K562 (cell line): ENCODE data around the gene BRWD1. TPM values are rescaled to one million over a fixed set of nuclear protein-coding genes. Genes with fewer than 3 reads are reported as not detected.

Experiments
- ATAC-seq: fragments of 200-7000 bp; cut with Tn5 transposase; 3 replicates; pipeline ENCODE4 v1.9.1; 2020; ENCODE audit warnings: moderate library complexity
- BruUV-seq: library from RNA; stranded (reverse); fragments of 400-500 nt; replicated peaks from 2 replicates; lab custom pipeline; 2021; lab: Mats Ljungman, UMichigan
- CTCF ChIA-PET: fragments of 300-600 bp; formaldehyde crosslinking; extraction: SDS; loops from one replicate; lab custom pipeline; 2021; ENCODE audit warnings: low intra/inter-chr PET ratio; lab: Yijun Ruan, JAX
- POLR2A ChIA-PET: fragments of 300-600, 350-650 bp; sonication (Branson Sonifier 250); formaldehyde crosslinking; extraction: SDS; loops from one replicate; lab custom pipeline; 2021; ENCODE audit warnings: antibody characterized with exemption, inconsistent platforms; lab: Yijun Ruan, JAX
- DNase-seq, 4 experiments: peaks; one replicate each; pipeline versions ENCODE4 v3.0.0 to v3.0.0-alpha.2; 2011 to 2018; ENCODE audit warnings: low spot score in 3 of 4, mixed read lengths in 3 of 4; ENCODE audit errors: extremely low read depth in 1 of 4
- FAIRE-seq: peaks from 2 replicates; lab custom pipeline; 2011; peaks lifted over from hg19 to GRCh38; lab: Jason Lieb, UNC
- H2AFZ ChIP-seq: 2 replicates; pipeline ENCODE4 v1.6.0; 2011; ENCODE audit warnings: low read depth, low read length, control low read depth, inconsistent platforms
- H3K27ac ChIP-seq: fragments of 200-600 bp; 3 replicates; pipeline ENCODE4 v1.8.0; 2011; ENCODE audit warnings: low read depth, mild to moderate bottlenecking, control low read depth, inconsistent platforms, low read length, moderate library complexity, mixed read lengths; ENCODE audit errors: extremely low read depth
- H3K27me3 ChIP-seq, 2 experiments: fragments of 300-600 bp in 1 of 2; 2 replicates in 1 of 2; 3 replicates in 1 of 2; pipeline versions ENCODE4 v1.6.0 to v1.8.0; 2011; ENCODE audit warnings: inconsistent platforms in 2 of 2, low read length in 2 of 2, mild to moderate bottlenecking in 1 of 2, mixed read lengths in 1 of 2, moderate library complexity in 1 of 2; ENCODE audit not compliant: control insufficient read depth in 2 of 2, insufficient read depth in 2 of 2
- H3K36me3 ChIP-seq: fragments of 300-600 bp; 3 replicates; pipeline ENCODE4 v1.8.0; 2011; ENCODE audit warnings: mild to moderate bottlenecking, low read length, inconsistent platforms; ENCODE audit not compliant: control insufficient read depth, insufficient read depth
- H3K4me1 ChIP-seq, 2 experiments: fragments of 200-600 bp in 1 of 2; replicated peaks in 1 of 2; 2 replicates in 1 of 2; 3 replicates in 1 of 2; pipeline versions ENCODE4 v1.5.1 to v1.8.0; 2011; ENCODE audit warnings: inconsistent platforms in 2 of 2, low read length in 2 of 2, mild to moderate bottlenecking in 1 of 2, mixed read lengths in 1 of 2, moderate library complexity in 1 of 2; ENCODE audit not compliant: control insufficient read depth in 2 of 2, insufficient read depth in 2 of 2
- H3K4me2 ChIP-seq: 2 replicates; pipeline ENCODE4 v1.6.1; 2011; ENCODE audit warnings: low read length, control low read depth, inconsistent platforms, mixed read lengths; ENCODE audit not compliant: insufficient read depth
- H3K4me3 ChIP-seq: fragments of 200-600 bp; sonication (generic), shearing (Covaris generic); 2 replicates; pipeline ENCODE4 v1.5.1; 2016; ENCODE audit warnings: control low read depth, inconsistent platforms
- H3K79me2 ChIP-seq: fragments of 200-600 bp; 3 replicates; pipeline ENCODE4 v1.8.0; 2011; ENCODE audit warnings: low read length, inconsistent platforms; ENCODE audit not compliant: control insufficient read depth, insufficient read depth
- H3K9ac ChIP-seq, 2 experiments: 2 replicates each; pipeline versions ENCODE4 v1.6.0 to v1.6.1; 2011; ENCODE audit warnings: low read depth in 2 of 2, low read length in 2 of 2, control low read depth in 1 of 2, inconsistent platforms in 1 of 2, mild to moderate bottlenecking in 1 of 2, mixed read lengths in 1 of 2; ENCODE audit not compliant: insufficient read depth in 1 of 2
- H3K9me1 ChIP-seq: one replicate; pipeline ENCODE4 v1.6.0; 2011; ENCODE audit warnings: inconsistent platforms, mild to moderate bottlenecking, low read length, moderate library complexity; ENCODE audit not compliant: control insufficient read depth, insufficient read depth
- H3K9me3 ChIP-seq: replicated peaks from 2 replicates; pipeline ENCODE4 v1.5.1; 2011; ENCODE audit warnings: low read depth, low read length, inconsistent platforms; ENCODE audit not compliant: control insufficient read depth, insufficient read depth
- H4K20me1 ChIP-seq: replicated peaks from 2 replicates; pipeline ENCODE4 v1.6.1; 2011; ENCODE audit warnings: low read length, inconsistent platforms, mixed read lengths; ENCODE audit not compliant: control insufficient read depth, insufficient read depth
- ARID1B ChIP-seq: fragments of 450-650 bp; IDR thresholded peaks from 2 replicates; pipeline ENCODE4 v1.6.1; 2016; ENCODE audit warnings: antibody characterized with exemption, mild to moderate bottlenecking, inconsistent platforms
- ATF3 ChIP-seq, 2 experiments: fragments of 450-650 bp in 1 of 2; sonication (generic) in 1 of 2; formaldehyde crosslinking in 1 of 2; IDR thresholded peaks in 1 of 2; conservative IDR thresholded peaks in 1 of 2; 2 replicates each; pipeline versions ENCODE4 v1.6.1 to v1.8.1; 2016 to 2023; ENCODE audit warnings: mild to moderate bottlenecking in 2 of 2, moderate library complexity in 2 of 2, inconsistent platforms in 1 of 2, missing genetic modification reagents in 1 of 2
- ATF6 ChIP-seq: sonication (generic); formaldehyde crosslinking; IDR thresholded peaks from 2 replicates; pipeline ENCODE4 v1.4.0; 2020; ENCODE audit warnings: mild to moderate bottlenecking, missing genetic modification reagents
- ATF7 ChIP-seq: fragments of 450-650 bp; IDR thresholded peaks from 2 replicates; pipeline ENCODE4 v1.7.1; 2014; ENCODE audit warnings: mild to moderate bottlenecking, moderate library complexity
- CEBPB ChIP-seq: fragments of 450-650 bp; IDR thresholded peaks from 2 replicates; pipeline ENCODE4 v1.6.1; 2016; ENCODE audit warnings: missing genetic modification characterization, missing compliant biosample characterization
- DACH1 ChIP-seq: fragments of 450-650 bp; IDR thresholded peaks from 2 replicates; pipeline ENCODE4 v1.6.1; 2018; ENCODE audit not compliant: partially characterized antibody
- DMBX1 ChIP-seq: fragments of 250-450 bp; sonication (Bioruptor Pico); IDR thresholded peaks from 2 replicates; pipeline ENCODE4 v1.8.0; 2022; ENCODE audit warnings: inconsistent platforms, mild to moderate bottlenecking, moderate library complexity, borderline replicate concordance
- HDAC8 ChIP-seq: fragments of 450-650 bp; IDR thresholded peaks from 2 replicates; pipeline ENCODE4 v1.6.1; 2016; ENCODE audit warnings: mild to moderate bottlenecking, missing genetic modification characterization, moderate library complexity, missing compliant biosample characterization
- JUNB ChIP-seq: fragments of 450-650 bp; formaldehyde crosslinking; conservative IDR thresholded peaks from 2 replicates; pipeline ENCODE4 v1.4.0; 2020; ENCODE audit warnings: mild to moderate bottlenecking
- KLF16 ChIP-seq: IDR thresholded peaks from 2 replicates; pipeline ENCODE4 v1.6.1; 2016; ENCODE audit warnings: antibody characterized with exemption
- MEF2D ChIP-seq: conservative IDR thresholded peaks from 2 replicates; pipeline ENCODE4 v1.6.1; 2016; ENCODE audit warnings: low read depth, missing genetic modification characterization, missing compliant biosample characterization
- POLR2H ChIP-seq: IDR thresholded peaks from 2 replicates; pipeline ENCODE4 v1.6.1; 2016; ENCODE audit warnings: missing genetic modification characterization, low read depth, mild to moderate bottlenecking, control low read depth, missing compliant biosample characterization, moderate library complexity
- SOX6 ChIP-seq: fragments of 450-650 bp; IDR thresholded peaks from 2 replicates; pipeline ENCODE4 v1.6.1; 2014; ENCODE audit warnings: mild to moderate bottlenecking
- THRAP3 ChIP-seq: fragments of 450-650 bp; IDR thresholded peaks from 2 replicates; pipeline ENCODE4 v1.6.1; 2016; ENCODE audit warnings: mild to moderate bottlenecking, inconsistent platforms, borderline replicate concordance
- XRCC4 ChIP-seq: IDR thresholded peaks from one replicate; pipeline ENCODE4 v1.6.1; 2011; ENCODE audit not compliant: insufficient read depth, insufficient read length; ENCODE audit errors: extremely low read depth
- ZNF175 ChIP-seq: fragments of 200-800 bp; sonication (Bioruptor generic); IDR thresholded peaks from 2 replicates; pipeline ENCODE4 v1.6.1; 2016; ENCODE audit warnings: low read depth, mild to moderate bottlenecking, missing genetic modification characterization, missing compliant biosample characterization
- ZNF24 ChIP-seq: fragments of 450-650 bp; IDR thresholded peaks from 2 replicates; pipeline ENCODE4 v1.6.1; 2016
- ZNF354B ChIP-seq: fragments of 250-450 bp; sonication (Bioruptor Pico); IDR thresholded peaks from 2 replicates; pipeline ENCODE4 v1.4.0; 2020
- ZNF41 ChIP-seq: fragments of 250-450 bp; sonication (Bioruptor Pico); conservative IDR thresholded peaks from 2 replicates; pipeline ENCODE4 v1.4.0; 2020; ENCODE audit warnings: mild to moderate bottlenecking
- ZNF431 ChIP-seq: sonication (generic); formaldehyde crosslinking; IDR thresholded peaks from 2 replicates; pipeline ENCODE4 v1.8.0; 2022; ENCODE audit warnings: mild to moderate bottlenecking, missing genetic modification reagents
- WGBS: fragments of 100-300 bp; shearing (Covaris generic); methylation state at CpG from one replicate; pipeline ENCODE4 v1.1.6; 2016; ENCODE audit warnings: low coverage, mixed read lengths; ENCODE audit not compliant: insufficient coverage; ENCODE audit errors: missing lambda C conversion rate; 5-methylcytosine and 5-hydroxymethylcytosine counted together
- in situ Hi-C: fragments of 300-500 bp; cut with MboI; formaldehyde crosslinking; loops from 4 replicates; pipeline ENCODE4 v1.15.0; 2018; ENCODE audit warnings: inconsistent platforms, mixed read lengths
- intact Hi-C: fragments of 100-400 bp; cut with micrococcal nuclease; formaldehyde crosslinking; loops from 2 replicates; pipeline ENCODE4 v1.14.2; 2022
- polyA plus RNA-seq, 8 experiments: library from polyadenylated mRNA; depleted of rRNA in 4 of 8; stranded (reverse) in 5 of 8; unstranded in 3 of 8; fragments of >200 nt; fragmentation: Nextera tagmentation in 2 of 8; fragmentation: Illumina TruSeq in 1 of 8; extraction: Ambion mirVana in 2 of 8; extraction: Trizol in 1 of 8; gene quantifications; 2 replicates each; pipeline versions ENCODE4 v1.2.1 to v1.2.3, GENCODE V29; 2011 to 2014; ENCODE audit warnings: inconsistent platforms in 1 of 8, missing spikeins in 1 of 8
- total RNA-seq, 7 experiments: library from RNA; depleted of rRNA in 6 of 7; stranded (reverse); fragments of >200 nt in 6 of 7; fragmentation: Illumina TruSeq in 2 of 7; extraction: Trizol in 2 of 7; gene quantifications; 2 replicates each; pipeline versions ENCODE4 v1.2.1 to v1.2.3, GENCODE V29; 2011 to 2021; ENCODE audit warnings: low replicate concordance in 1 of 7

Gene BRWD1
- total and polyA plus RNA-seq, 9 of the 15 experiments (the other 6 are each of a cell fraction or from before 2014, with no cell fraction given): 10.1 to 60.2 (median 34.1) TPM

- Histone ChIP-seq H2AFZ (no peak overlapping the region), H3K36me3 (peaks cover 81% of the 10 kb centered on the region), H3K9me1 (no peaks in the 10 kb centered on the region), H3K9me3 (no peaks in the 10 kb centered on the region), H3K79me2 (peaks cover 9% of the 10 kb centered on the region; the same call in 1 of the 3 replicates), H3K4me1 (no peaks in the 10 kb centered on the region), H3K27me3 (no peaks in the 10 kb centered on the region), H3K27ac (no peak overlapping the region), H3K4me2 (no peak overlapping the region), H4K20me1 (no peaks in the 10 kb centered on the region), H3K9ac (no peak overlapping the region), H3K4me3 (no peak overlapping the region)
- DNase-seq (no peak), FAIRE-seq (no peak), ATAC-seq (peak; percentile 61)
- no TSS peak for BruUV-seq
- in situ Hi-C loops: no loop called here
- 96% methylated on average over 2 of the region's 2 CpGs for WGBS
- CTCF ChIA-PET: no interaction called here
- intact Hi-C loops: no loop called here
- POLR2A ChIA-PET: interaction anchor here (1.2 to 1.3 kb wide), 2 partner anchors 11 to 13 kb away, joined by 3 to 4 read pairs; no protein-coding TSS in a partner anchor
- TF ChIP-seq ATF7 (peak; percentile 80), ATF3 (IDR thresholded peaks at IDR 0.05) (peak; percentile 95), ATF3 (CRISPR knock-in tag; conservative IDR thresholded peaks at IDR 0.05) (no peak), HDAC8 (tag) (0 out of 2 replicates have a peak, but pooled peaks have one; percentile 37), ZNF354B (CRISPR knock-in tag) (no peak), THRAP3 (no peak), XRCC4 (no peak), ZNF175 (CRISPR knock-in tag) (0 out of 2 replicates have a peak, but pooled peaks have one; percentile 78), CEBPB (tag) (peak; percentile 95), ARID1B (peak; percentile 8; the same call in 1 of the 2 replicates), JUNB (CRISPR knock-in tag) (no peak), ATF6 (CRISPR knock-in tag) (no peak), SOX6 (peak; percentile 19; the same call in 1 of the 2 replicates), ZNF24 (peak; percentile 70; the same call in 1 of the 2 replicates), KLF16 (no peak), DACH1 (peak; percentile 14), DMBX1 (CRISPR knock-in tag) (peak; percentile 91), POLR2H (tag) (peak; percentile 65; the same call in 1 of the 2 replicates), MEF2D (tag) (0 out of 2 replicates have a peak, but pooled peaks have one; percentile 49), ZNF431 (CRISPR knock-in tag) (no peak), ZNF41 (0 out of 2 replicates have a peak, but pooled peaks have one; percentile 9)
Observed at GRCh38 chr21:39263372-39263771, 50.1 kb downstream of the BRWD1 start.
